Endothelial cell (in vitro differentiated cells): Measurements from ENCODE around the gene MFAP5. TPM values are rescaled to one million over a fixed set of nuclear protein-coding genes. Genes with fewer than 3 reads are reported as not detected.
A peak's percentile ranks its signal among the peaks of the same experiment; 100 is the strongest.

Experiments
- DNase-seq: peaks from one replicate; pipeline ENCODE4 v3.0.0; 2021; ENCODE audit warnings: low spot score
- H3K27ac Mint-ChIP-seq: one replicate; pipeline ENCODE4 v1.8.0; 2021; ENCODE audit warnings: mixed read lengths, inconsistent platforms; ENCODE audit not compliant: unreplicated experiment
- H3K27me3 Mint-ChIP-seq: one replicate; pipeline ENCODE4 v1.8.0; 2021; ENCODE audit warnings: mild to moderate bottlenecking, moderate library complexity, mixed read lengths, inconsistent platforms; ENCODE audit not compliant: unreplicated experiment
- H3K36me3 Mint-ChIP-seq: one replicate; pipeline ENCODE4 v1.8.0; 2021; ENCODE audit warnings: mild to moderate bottlenecking, low read depth, mixed read lengths, inconsistent platforms; ENCODE audit not compliant: unreplicated experiment
- H3K4me1 Mint-ChIP-seq: one replicate; pipeline ENCODE4 v1.8.0; 2021; ENCODE audit warnings: mild to moderate bottlenecking, mixed read lengths, inconsistent platforms; ENCODE audit not compliant: unreplicated experiment
- H3K4me3 Mint-ChIP-seq: one replicate; pipeline ENCODE4 v1.8.0; 2021; ENCODE audit warnings: mild to moderate bottlenecking, mixed read lengths, inconsistent platforms; ENCODE audit not compliant: unreplicated experiment
- H3K9me3 Mint-ChIP-seq: one replicate; pipeline ENCODE4 v1.8.0; 2021; ENCODE audit warnings: mixed read lengths, inconsistent platforms; ENCODE audit not compliant: unreplicated experiment
- long read RNA-seq: library from polyadenylated mRNA; unstranded; transcript quantifications from one replicate; pipeline ENCODE4 v2.0.0, GENCODE V29; 2020; ENCODE audit not compliant: unreplicated experiment
- total RNA-seq: library from RNA; stranded (reverse); fragmentation: NEBNext Ultra II Directional; extraction: Animal tissue kit (Norgen Biotek cat#: 25700); gene quantifications from one replicate; pipeline ENCODE4 v1.2.1, GENCODE V29; 2021; ENCODE audit not compliant: unreplicated experiment
- TF ChIP-seq, protein P1 (sequence below): fragments of 200-600 bp; sonication (generic); IDR thresholded peaks from one replicate; pipeline ENCODE4 v1.5.0; 2021; ENCODE audit warnings: antibody characterized with exemption; ENCODE audit not compliant: unreplicated experiment

Gene MFAP5, protein sequence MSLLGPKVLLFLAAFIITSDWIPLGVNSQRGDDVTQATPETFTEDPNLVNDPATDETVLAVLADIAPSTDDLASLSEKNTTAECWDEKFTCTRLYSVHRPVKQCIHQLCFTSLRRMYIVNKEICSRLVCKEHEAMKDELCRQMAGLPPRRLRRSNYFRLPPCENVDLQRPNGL
- 0.31 TPM for total RNA-seq
- long read RNA-seq, result 0 reads

DNA sequence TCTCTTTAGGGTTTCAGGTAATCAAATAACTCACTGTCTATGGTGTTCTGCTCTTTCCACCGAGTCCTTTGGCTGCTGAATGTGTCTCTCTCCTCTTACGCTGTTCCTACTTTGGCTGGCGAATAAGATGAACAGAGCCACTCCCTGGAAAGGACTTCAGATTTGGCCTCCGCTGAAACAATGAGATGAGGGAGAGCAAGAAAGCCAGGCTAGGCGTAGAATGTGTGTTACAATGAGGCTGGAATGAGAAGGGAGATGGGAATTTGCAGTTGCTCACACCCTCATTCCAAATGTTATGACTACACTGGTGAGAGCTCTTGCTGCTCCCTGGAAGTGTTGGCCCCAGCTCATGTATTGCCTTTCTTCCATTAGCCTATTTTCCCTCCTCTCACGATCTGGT is at the start of gene MFAP5:
Gene MFAP5 (minus strand): TSS at position 234 of the 400 bp plus-strand sequence. CDS start 722 bp downstream, outside the sequence.
- no peak within 1 kb of the TSS for H3K27ac Mint-ChIP-seq
- no peak for DNase-seq
- H3K36me3 Mint-ChIP-seq, result no peaks in the 10 kb centered on the region
- no peaks in the 10 kb centered on the region for H3K27me3 Mint-ChIP-seq
- no peaks in the 10 kb centered on the region for H3K9me3 Mint-ChIP-seq
- H3K4me3 Mint-ChIP-seq, result no peak within 1 kb of the TSS
- TF ChIP-seq, protein P1, sequence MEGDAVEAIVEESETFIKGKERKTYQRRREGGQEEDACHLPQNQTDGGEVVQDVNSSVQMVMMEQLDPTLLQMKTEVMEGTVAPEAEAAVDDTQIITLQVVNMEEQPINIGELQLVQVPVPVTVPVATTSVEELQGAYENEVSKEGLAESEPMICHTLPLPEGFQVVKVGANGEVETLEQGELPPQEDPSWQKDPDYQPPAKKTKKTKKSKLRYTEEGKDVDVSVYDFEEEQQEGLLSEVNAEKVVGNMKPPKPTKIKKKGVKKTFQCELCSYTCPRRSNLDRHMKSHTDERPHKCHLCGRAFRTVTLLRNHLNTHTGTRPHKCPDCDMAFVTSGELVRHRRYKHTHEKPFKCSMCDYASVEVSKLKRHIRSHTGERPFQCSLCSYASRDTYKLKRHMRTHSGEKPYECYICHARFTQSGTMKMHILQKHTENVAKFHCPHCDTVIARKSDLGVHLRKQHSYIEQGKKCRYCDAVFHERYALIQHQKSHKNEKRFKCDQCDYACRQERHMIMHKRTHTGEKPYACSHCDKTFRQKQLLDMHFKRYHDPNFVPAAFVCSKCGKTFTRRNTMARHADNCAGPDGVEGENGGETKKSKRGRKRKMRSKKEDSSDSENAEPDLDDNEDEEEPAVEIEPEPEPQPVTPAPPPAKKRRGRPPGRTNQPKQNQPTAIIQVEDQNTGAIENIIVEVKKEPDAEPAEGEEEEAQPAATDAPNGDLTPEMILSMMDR, result no peak
- H3K4me1 Mint-ChIP-seq, result peaks cover 12% of the 10 kb centered on the region

DNA sequence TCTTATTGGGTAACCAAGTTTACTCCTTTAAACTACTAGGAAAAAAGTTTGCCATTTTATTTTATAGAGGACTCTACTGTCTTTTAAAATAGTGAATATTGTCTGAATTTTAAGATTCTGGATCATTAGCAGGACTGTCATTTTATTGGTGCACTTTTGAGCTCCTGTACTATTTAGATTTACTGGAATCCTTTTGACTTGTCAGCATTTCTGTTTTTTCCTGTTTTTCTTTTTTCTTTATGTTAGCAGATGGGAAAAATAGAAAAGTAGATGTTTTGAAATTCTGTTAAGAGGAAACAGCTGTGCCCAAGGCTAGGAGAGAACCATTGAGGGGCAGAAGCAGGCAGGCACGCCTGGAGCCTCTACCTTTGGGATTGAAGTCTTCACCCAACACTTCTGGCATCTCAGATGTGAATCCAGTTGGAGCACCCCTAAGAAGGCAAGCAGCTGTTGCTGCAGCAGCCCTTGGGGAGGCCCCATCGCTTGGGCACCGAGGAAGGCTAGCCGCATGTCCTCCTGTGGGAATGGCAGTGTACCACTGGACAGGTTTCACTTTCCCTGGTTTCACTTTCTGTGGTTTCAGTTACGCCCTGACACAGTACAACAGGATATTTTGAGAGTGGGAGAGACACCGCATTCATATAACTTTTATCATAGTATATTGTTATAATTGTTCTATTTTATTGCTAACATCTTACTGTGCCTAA is 46.7 kb upstream of the MFAP5 start:
- Mint-ChIP-seq H3K4me1 (peaks cover 35% of the 10 kb centered on the region), H3K4me3 (no peak overlapping the region), H3K27ac (no peak overlapping the region), H3K9me3 (no peaks in the 10 kb centered on the region), H3K36me3 (no peaks in the 10 kb centered on the region), H3K27me3 (no peaks in the 10 kb centered on the region)
- no peak for DNase-seq
- TF ChIP-seq, protein P1, result no peak

DNA sequence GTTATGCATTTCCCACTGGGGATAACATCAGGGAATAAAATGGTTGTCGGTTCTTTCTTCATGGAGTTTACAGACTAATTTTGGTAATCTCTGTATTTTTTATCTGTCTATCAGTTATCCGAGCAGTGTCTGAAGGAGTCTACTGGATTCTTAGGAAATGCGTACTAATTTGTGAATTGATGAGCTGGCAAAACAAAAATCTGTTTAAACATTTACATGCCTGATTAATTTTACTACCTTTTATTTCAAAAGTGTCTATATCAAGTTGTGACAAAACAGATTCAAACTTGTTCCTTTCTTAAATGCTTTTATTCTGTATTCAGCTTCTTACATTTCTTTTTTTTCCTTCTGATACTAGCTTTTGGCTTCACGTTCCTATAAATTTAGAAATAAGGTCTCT is 39.5 kb upstream of the MFAP5 start:
- no peak for DNase-seq
- H3K4me3 Mint-ChIP-seq, result no peak overlapping the region
- peaks cover 23% of the 10 kb centered on the region for H3K4me1 Mint-ChIP-seq
- H3K36me3 Mint-ChIP-seq, result peaks cover 5% of the 10 kb centered on the region
- H3K9me3 Mint-ChIP-seq, result no peaks in the 10 kb centered on the region
- peaks cover 5% of the 10 kb centered on the region for H3K27me3 Mint-ChIP-seq
- no peak overlapping the region for H3K27ac Mint-ChIP-seq
- TF ChIP-seq, protein P1, result no peak

DNA sequence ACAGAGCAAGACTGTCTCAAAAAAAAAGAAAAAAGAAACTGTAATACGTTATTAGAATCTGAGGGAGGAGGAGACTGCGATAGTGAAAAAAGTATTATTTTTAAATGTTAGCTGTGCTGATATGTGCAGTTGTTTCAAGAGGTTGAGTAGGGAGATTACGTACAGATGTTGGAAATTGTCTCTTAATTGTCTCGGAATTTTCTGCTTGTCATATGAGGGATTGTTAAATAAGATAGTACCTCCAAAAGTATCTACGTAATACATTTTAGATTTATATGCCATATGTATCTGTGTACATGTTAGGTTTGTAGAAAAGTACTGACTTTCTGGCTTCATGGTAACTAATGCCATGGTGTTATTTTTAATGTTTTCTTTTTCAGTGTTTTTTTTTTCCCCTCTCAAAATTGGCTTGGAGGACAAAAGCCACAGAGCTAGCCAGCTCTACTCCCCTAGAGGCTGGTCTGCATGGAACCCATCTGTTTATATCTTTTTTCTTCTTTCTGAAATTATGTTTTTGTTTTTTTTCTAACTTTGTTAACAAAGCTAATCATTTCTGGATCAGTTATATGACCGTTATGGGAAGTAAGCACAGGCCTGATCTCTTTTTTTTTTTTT is 38.5 kb upstream of the MFAP5 start:
- peaks cover 8% of the 10 kb centered on the region for H3K27me3 Mint-ChIP-seq
- H3K4me3 Mint-ChIP-seq, result no peak overlapping the region
- TF ChIP-seq, protein P1, result no peak
- H3K27ac Mint-ChIP-seq, result no peak overlapping the region
- no peak for DNase-seq
- no peaks in the 10 kb centered on the region for H3K9me3 Mint-ChIP-seq
- peaks cover 23% of the 10 kb centered on the region for H3K4me1 Mint-ChIP-seq
- peaks cover 10% of the 10 kb centered on the region for H3K36me3 Mint-ChIP-seq

DNA sequence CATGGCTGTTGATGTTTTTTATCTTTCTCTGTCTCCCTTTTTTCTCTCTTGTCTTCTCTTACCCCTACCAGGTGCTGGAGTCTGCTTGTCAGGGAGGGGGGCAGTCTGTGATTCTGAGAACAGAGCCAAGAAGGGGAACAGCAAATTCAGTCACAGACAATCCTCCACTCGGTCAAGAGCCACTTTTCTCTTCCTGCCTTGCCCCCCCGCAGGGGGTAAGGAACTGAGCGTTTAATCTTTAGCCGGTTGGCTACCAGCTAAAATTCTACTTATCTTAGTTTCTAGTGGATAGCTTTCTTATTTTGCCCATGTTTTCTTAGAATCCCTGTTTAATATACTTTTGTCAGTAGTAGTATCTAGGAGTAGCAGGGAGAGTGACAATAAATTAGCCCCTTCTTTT is 37.1 kb upstream of the MFAP5 start:
- no peak for DNase-seq
- peaks cover 10% of the 10 kb centered on the region for H3K36me3 Mint-ChIP-seq

More for the DNA sequence above, 37.1 kb upstream of the MFAP5 start:
- H3K4me3 Mint-ChIP-seq, result peak overlapping the region; percentile 90
- peaks cover 23% of the 10 kb centered on the region for H3K4me1 Mint-ChIP-seq
- no peaks in the 10 kb centered on the region for H3K9me3 Mint-ChIP-seq
- peak overlapping the region; percentile 90 for H3K27ac Mint-ChIP-seq
- TF ChIP-seq, protein P1, result no peak
- peaks cover 8% of the 10 kb centered on the region for H3K27me3 Mint-ChIP-seq
